SKM-1 (cell line): ENCODE data around the gene SH3RF3.
"Not testable (repeated sequence)": the region's sequence is repeated elsewhere in the genome, so short reads cannot be mapped to it uniquely, and the experiment has no call there.

Experiments
- DNase-seq: peaks from one replicate; lab custom pipeline; 2025; ENCODE audit not compliant: unreplicated experiment; lab: John Stamatoyannopoulos, UW

Gene SH3RF3

DNA sequence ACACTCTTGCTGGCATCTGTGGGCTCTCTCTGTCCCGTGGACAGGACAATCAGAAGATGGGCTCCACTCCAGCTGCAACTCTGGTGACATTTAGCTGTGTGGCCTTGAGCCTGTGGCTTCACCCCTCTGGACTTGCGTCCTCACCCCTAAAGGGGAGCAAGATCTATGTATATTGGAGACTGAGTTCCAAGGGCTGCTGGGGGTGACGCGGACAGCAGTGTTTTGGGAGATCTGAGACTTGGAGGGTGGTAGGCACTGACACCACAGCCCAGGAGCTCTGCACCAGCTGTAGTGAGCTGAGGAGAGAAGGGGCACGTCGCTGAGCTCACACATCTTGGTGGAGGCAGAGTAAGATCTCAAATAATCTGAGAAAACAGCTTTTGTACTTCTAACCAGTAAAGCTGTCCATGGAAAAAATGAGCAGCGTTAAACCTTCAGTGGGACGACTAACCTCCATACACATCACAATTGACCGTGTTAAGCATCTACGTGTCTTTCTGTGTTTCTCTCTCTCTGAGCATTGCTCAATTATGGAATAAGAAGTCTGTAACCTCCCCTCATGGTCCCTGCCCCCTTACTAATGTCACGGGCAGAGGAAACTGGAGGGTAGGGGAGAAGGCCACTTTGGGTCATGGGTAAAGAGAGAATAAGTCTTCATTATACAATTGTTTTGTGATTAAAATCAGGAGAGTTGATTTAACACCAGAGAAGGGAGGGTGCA, 85.8 kb downstream of the SH3RF3 start:
- DNase-seq = no peak

DNA sequence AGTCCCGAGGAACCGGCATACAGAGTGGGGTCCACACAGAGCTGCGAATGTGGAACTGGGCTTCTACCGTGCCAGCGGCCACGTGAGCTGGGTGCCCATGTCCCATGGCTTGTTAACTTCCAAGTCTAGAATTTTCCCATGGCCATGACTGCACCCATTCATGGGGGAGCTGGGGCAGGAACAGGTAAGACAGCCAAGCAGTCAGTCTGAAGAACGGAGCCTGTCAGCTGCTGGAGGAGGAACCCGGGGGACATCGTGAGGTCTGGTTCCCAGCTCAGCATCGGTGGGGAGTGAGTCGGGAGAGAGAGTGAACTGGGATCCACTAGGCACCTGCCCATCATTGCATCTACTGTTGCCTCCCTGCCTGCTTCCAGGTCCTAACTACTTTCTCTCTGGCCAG, 86.9 kb downstream of the SH3RF3 start:
- no peak for DNase-seq

DNA sequence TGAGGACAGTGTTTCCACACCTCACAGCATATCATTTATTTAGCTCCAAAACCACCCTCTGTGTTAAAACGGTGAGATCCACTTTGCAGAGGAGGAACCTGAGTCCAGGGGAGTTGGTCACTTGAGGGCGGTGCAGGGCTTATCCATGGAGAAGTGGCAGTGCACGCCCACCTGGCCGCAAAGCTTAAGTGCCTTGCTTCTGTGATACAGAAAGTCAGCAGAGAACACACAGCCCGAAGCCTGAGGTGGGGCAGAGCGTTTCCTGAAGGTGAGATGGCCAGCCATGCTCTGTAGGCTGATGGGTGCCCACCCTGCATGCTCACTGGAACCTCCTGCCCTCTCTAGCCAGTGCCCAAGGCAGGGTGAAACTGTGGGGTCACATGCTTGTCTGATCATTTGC, 87.3 kb downstream of the SH3RF3 start:
- no peak for DNase-seq

DNA sequence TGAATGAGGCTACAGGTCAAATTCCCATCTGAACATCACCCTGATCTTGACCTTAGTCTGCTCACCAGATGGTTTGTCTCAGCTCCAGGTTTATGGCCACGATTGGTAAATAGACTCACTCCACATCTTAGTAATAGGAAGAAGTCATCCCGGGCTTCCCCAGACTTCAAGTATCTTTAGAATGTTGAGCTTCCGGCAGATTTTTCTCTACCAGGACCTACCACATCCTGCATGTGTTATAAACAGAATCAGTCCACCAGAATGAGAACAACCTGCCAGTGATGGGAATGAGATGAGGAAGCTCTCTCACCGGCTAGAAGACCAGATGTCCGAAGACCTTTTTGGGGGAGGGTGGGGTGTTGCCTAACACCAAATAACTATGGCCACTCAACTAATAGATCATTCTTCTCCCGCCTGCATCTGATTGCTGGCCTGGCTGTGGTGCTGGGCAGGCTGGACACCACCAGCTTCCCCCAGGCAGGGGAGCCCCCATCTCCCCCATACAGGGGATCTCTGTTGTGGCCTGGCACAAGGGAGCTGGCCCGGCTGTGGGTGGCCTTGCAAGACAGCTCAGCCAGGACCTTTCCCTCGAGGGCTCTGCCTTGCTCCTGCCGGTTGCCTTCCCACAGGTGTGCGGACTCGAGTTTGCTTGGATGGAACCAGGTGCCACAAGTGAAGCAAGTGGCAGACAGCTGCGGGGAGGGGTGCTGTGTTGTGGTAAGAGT, 88.5 kb downstream of the SH3RF3 start:
- DNase-seq = no peak

DNA sequence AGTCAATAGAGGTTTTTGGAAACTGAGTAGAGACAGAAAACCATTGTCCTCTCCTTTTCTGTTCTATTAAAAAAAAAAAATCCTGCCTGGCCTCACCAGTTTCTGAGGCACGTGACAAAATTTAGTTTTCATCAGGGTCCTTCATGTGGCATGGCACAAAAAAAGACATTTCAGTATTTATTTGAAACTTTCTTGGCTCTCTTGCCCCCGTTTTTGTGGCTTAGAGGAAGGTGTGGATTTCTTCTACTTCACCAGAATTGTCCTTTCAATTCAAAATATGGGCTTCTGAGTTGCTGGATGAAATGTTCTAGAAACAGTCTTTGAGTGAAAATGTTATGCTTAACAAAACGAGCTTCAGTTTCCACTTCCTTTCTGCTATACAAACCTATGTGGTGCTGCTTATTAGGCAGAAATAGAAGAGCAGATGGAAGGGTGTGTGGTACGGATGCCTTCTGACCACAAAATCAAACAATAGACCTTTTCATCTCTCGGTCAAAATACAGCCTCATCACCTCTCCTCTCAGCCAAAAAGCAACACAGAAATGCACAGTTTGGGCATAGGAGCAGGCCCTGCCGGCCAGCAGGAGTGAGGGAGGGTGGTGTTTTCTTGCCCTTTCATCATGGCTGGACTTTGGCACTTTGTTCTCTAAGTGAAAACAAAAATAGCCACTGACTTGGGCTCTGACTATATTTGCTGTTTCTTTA, 89.2 kb downstream of the SH3RF3 start:
- no peak for DNase-seq

DNA sequence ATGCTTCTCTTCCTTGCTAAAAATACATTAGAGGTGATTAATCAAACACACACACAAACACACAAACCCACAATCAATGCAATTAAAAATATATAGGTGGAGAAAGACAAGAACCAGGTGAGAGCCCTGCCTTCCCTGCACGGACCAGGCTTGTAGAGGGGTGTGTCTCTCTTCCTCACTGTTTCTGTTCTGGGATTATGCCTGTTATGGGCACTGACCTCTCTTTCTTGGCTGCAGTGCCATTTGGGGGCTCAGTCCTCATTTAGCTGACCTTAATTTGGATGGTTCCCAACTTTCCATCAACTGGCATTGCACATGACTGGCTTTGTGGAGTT, 89.8 kb downstream of the SH3RF3 start:
- no peak for DNase-seq

DNA sequence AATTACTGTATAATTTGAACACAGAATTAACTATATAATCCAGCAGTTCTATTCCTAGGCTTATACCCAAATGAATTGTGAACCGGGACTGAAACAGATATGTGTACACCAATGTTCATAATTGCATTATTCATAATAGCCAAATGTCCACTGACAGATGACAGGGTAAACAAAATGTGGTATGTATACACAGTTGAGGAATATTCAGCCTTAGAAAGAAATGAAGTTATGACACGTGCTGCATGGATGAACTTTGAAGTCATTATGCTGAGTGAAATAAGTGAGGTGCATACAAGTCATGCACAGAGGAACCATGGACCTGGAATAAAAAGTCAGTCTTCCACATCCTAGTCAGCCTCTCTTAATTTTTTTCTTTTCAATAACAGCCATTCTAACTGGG, 91.9 kb downstream of the SH3RF3 start:
- DNase-seq = no peak

DNA sequence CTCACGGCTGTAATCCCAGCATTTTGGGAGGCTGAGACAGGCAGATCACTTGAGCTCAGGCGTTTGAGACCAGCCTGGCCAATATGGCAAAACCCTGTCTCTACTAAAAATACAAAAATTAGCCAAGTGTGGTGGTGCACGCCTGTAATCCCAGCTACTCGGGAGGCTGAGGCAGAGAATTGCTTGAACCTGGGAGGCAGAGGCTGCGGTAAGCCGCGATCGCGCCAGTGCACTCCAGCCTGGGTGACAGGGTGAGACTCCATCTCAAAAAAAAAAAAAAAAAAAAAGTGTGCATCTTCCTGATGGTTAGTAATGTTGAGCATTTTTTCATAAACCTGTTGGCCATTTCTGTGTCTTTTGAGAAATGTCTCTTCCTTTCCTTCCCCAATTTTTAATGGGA, 92.3 kb downstream of the SH3RF3 start:
- DNase-seq = not testable (repeated sequence)

DNA sequence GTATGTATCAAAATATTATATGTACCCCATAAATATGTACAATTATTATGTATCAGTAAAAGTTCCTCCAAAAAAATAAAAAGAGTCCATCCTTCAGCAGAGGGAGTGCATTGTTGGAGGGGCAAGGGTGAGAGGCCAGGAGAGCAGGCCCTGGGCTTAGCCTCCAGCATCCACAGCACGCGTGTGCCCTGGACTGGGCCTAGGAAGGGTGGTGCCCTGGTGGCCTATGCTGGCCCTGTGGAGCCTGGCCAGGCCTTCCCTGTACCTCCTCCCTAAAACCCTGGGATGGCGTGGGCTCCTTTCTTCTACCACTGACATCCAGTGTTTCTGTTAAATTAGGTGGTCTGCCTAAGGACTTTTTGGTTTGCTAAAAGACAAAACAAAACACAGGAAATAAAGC, 93.4 kb downstream of the SH3RF3 start:
- no peak for DNase-seq

DNA sequence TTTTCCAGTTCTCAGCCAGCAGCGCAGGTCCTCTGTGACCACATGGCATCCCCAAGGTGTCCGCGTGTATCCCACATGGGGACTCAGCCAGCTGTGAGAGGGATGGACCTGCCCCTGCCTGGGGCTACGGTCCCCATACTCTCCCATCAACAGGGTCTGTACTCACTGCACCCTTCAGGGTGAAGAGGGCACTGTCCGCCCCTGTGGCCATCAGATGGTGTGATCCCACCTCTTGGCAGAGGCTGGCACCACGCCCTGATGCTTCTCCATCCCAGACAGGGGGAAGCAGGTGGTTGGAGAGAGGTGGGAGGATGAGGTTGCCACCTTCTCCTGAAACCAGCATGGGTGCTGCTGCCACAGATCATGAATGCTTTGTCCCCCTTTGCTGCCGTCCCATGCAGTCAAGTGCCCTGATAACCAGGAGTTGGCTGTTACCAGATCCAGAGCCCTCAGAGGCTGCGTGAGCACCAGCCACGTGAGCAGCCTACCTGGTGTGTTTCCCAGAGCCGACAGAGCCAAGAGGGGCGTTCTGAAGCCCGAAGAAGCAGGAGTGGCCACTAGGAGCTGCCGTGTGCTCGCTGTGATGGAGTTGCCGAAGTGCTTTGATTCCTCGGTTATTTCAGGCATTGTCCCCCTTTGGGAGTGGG, 93.9 kb downstream of the SH3RF3 start:
- no peak for DNase-seq

DNA sequence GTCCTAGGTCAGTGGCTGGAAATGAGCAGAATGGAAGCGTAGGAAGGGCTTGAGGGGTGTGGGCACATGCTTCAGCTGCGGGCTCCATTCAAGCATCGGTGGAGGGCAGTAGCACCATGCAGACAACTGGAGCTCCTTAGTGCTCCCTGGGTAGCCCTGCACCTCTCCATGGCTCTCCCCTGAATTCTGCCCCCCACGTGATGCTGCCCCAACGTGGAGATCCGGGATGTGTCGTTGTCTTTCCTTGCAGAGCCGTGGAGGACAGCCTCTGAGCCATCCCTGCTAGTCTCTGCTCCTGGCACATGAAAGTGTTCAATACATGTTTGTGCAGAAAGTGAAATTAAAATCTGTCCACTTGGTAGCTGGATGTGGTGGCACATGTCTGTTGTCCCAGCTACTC, 94.5 kb downstream of the SH3RF3 start:
- DNase-seq = no peak

DNA sequence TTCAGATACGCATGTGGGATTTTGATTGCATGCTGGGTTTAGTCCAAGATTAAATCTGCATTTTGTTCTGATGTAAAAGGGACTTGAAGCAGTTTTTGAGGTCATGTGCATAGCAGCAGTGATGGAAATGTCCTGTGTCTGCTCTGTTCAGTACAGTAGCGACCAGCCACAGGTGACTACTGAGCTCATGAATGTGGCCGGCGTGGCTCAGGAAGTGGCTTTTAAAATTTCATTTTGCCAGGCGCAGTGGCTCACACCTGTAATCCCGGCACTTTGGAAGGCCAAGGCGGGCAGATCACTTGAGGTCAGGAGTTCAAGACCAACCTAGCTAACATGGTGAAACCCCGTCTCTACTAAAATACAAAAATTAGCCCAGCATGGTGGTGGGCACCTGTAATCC, 95.3 kb downstream of the SH3RF3 start:
- not testable (repeated sequence) for DNase-seq

DNA sequence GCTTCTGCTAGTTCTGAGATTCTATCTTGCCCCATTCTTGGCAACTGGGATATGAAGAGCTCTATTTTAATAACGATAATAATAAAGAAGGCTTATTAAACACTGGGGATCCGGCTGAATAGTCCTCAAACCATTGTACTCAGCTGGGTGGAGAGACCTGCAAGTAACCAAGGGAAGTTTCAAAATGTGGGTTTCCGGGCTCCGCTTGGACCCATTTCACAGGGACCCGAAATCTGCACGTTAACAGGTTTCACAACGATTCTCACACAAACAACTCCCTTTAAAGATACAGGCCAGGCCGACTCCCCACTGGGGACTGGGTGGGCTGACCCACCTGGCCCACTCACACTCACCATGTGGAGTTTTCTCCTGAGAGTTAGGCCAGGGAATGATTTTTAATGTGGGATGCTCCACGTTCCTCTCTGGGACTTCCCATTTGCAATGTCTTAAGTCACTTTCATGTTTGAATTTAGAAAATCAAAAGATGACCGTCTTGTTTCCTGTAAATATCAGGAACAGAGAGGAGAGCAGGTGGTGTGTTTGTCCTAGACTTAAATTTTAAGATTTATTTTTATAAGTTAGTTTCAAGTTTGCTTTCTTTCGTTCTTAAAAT, 96.3 kb downstream of the SH3RF3 start:
- DNase-seq = no peak

DNA sequence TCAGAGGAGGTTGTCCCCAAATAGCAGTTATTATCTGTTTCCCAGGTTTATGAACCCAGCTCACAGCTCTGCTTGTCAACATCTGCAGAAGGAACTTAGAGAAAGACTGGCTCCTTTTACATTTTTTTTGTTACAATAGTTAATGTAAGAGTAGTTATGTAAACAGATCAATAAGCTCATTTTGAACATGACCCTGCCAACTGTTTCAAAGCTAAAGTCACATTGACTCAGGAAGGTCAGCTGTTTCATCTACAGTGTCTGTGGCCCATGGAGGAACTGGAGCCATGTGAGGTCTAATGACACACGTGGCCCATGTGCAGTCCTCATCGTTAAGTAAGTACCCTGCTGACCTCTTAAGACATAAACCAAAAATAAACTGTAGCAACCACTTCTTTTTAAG, 97.1 kb downstream of the SH3RF3 start:
- no peak for DNase-seq

DNA sequence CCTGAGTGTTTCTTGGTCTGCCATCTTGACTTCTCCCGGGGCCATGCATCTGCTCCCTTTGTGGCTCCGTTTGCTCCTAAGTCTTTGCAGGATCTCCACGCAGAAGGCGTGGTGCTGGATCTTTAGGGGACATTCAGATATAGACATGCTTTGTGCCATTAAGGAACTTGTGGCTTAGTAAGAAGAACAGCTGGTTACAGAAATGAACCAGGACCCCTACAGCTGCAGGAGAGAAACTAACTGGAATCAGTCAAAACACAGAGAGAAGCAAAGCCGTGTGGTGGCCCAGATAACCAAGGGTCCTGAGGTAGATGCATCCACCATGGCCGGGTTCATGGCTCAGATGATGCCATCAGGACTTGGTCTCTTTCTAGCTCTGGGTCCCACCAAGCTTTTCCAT, 97.6 kb downstream of the SH3RF3 start:
- no peak for DNase-seq

DNA sequence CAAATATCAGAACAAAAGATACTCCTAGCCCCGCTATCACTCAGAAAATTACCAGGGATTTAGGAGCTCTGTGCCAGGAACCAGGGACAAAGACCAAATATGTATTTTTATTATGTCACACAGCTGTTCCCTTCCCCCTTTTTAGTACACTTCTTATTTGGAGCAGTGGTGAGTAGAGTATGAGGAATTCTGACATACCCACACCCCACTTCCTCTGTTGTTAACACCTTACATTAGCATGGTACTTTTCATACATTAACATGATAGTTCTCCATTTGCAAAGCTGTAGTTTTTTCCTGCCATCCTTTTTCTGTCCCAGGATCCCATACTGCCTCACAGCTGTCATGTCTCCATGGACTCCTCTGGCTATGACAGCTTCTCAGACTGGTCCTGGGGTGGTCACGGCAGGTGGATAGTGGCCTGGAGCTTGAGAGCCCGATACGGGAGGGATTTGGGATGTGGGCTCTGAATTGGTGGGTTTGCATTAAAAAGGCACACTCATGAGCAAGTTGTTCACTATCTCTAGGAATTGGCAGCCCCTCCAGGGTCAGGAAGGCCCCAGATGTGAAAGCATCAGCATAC, 100.2 kb downstream of the SH3RF3 start:
- no peak for DNase-seq

DNA sequence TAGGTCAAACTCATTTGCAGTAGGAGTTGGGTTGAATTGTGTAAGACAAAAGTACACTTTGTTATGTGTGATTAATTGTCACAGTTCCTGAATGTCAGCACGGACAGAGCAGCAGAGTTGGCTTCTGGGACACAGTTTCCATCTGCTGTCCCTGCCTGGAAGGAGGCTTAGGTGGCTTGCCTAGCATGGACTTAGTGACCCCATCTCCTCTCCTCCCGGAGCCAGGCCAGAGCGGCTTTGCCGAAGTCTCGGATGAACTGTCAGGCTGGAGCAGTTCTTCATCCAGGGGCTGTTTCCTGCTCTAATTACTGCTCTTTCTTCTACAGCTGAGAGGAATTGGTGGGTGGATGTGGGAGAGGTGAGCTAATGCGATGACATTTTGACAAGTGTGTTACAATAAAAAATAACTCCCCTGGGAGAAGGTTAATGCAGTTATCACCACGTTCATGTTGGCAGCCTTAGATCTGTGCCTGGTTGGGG, 102.0 kb downstream of the SH3RF3 start:
- no peak for DNase-seq

DNA sequence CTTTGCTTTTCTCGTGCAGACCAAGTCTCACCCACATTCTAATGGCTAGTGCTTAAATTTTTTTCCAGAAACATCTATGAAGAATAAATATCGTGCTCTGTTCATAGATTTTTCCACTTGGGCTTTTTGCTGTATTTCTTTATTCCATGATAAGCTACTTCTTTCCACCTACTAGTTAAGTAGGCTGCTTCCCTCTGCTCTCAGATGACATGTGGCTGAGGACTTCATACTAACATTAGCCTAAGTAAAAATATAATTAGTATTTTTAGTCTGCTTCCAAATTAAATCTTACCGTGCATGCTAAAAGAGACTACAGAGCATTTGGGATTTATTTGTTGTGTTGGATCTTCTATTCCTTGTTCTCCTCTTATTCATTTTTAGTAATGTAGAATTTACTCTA, 102.4 kb downstream of the SH3RF3 start:
- DNase-seq = no peak

DNA sequence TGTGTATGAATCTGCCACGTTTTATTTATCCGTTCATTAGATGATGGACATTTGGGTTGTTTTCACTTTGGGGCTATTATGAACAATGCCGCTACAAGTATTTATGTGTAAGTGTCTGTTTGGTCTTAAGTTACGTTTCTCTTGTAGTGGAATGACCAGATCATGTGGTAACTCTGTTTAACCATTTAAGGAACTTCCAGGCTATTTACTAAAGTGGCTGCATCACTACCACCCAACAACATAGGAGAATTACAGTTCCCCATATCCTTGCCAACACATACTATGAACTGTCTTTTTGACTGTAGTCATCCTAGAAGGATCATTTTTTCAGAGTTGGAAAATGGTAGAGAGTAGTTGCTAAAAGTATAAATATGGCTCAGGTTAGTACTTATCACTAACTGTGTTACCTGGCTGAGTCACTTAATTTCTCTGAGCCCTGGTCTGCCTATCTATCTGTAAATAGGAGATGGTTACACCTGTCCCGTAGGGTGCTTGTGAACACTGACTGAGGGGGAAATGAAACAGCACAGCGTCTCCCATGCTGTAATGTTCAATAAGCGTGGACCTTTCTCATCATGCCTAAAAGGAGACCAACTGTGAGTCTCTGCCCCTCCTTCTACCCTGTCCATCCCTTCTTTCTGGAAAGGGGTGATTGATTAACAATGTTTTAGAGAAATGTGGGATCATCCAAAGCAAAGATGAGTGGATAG, 103.1 kb downstream of the SH3RF3 start:
- DNase-seq = no peak

DNA sequence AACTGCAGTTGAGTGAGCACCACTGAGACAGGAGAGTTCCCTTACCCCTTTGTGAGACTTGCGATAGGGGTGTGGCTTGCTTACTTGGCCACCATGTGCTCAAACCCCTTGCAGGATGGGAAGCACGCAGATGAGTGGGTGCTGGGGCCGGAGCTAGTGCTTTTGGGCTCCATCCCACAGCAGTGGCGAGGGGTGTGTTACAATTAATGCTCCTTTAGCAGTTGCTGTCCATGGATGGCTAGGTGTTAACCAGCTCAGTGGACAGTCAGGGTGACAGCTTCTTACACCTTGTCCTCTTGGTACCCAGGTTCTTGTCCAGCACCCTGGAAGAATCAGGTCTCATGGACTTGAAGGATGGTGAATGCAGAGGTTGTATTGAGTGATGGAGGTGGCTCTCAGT, 103.9 kb downstream of the SH3RF3 start:
- no peak for DNase-seq
